ENCODE results near the gene FTCD.

Gene FTCD

DNA sequence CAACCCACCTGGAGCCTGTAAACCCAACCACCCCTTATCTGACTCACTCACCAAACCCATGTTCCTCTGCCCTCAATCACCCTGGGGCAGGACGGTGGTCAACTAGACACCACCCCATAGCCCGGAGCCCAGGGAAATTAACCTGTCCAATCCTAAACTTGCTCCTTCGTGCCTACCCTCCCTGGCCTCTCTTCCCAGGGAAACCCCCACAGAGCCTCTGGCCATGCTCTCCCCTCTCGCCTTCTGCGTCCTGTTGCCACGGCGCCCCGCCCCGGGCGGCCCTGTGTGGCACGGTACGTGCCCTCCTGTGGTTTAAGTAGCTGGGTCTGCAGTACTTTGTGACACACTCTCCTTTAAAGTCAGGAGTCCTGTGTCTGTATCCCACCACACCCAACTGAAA, 4.0 kb upstream of the FTCD start:
- TF ChIP-seq CTCF (IDR thresholded peaks at IDR 0.05; ENCODE audit: extremely low read depth, insufficient read depth, missing control alignments) = no peak
- in situ Hi-C loops (cut with MboI; ENCODE audit: low pct_unique_long_range_greater_than_20kb, low sequenced_read_pairs, unreplicated experiment) = no loop called here
- no peak for DNase-seq (ENCODE audit: low spot score)

DNA sequence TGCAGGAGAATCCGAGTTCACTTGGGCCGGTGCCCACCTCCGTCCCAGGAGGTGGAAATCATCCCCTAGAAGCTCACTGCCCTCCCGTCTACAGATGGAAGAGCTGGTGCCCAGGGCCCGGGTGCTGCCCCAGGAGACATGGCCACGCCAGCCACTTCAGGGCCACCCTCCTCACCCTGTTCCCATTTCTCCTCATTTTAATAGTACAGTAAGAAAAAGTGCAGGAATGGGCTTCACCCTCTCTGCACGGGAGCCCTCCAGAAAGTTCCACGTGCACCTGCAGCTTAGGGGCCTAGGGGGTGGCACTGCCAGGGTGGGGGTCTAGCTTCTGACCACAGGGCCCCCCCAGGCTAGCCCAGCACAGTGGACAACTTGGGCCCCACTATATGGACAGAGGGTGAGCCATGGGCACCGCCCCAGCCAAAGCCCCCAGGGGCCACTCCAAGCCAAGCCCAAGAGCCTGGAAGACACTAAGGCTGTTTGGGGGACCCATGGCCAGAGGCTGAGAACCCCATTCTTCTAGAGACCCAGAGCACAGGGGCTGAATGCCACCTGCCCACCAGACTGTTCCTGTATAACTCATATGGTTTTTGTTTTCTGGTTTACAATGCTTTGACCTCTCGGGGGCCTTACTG, 3.4 kb upstream of the FTCD start:
- in situ Hi-C loops (cut with MboI; ENCODE audit: low pct_unique_long_range_greater_than_20kb, low sequenced_read_pairs, unreplicated experiment) = no loop called here

DNA sequence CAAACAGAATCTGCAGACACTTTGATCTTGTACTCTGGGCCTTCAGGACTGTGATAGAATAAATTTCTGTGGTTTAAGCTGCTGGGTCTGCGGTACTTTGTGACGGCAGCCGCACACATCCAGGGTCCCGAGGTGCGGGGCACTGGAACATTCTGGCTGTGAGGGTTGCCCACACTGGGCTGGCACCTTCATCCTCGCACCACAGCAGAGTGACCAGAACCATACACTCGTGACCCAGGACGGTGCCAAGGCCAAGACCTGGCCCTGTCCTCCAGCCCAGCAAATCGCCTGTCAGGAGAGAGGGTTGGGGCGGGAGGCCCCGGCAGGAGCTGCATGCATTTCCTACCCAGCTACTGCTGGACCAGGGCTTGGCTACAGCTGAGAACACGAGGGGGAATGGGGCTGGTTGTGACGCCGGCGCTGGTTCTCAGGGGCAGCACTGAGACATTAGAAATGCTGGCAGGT, 2.6 kb upstream of the FTCD start:
- no peak for TF ChIP-seq CTCF (IDR thresholded peaks at IDR 0.05; ENCODE audit: extremely low read depth, insufficient read depth, missing control alignments)
- in situ Hi-C loops (cut with MboI; ENCODE audit: low pct_unique_long_range_greater_than_20kb, low sequenced_read_pairs, unreplicated experiment) = no loop called here
- DNase-seq (ENCODE audit: low spot score) = no peak

More for the DNA sequence above, 3.4 kb upstream of the FTCD start:
- no peak for DNase-seq (ENCODE audit: low spot score)
- no peak for TF ChIP-seq CTCF (IDR thresholded peaks at IDR 0.05; ENCODE audit: extremely low read depth, insufficient read depth, missing control alignments)

- in situ Hi-C loops (cut with MboI; ENCODE audit: low pct_unique_long_range_greater_than_20kb, low sequenced_read_pairs, unreplicated experiment) = no loop called here
- no peak for TF ChIP-seq CTCF (IDR thresholded peaks at IDR 0.05; ENCODE audit: extremely low read depth, insufficient read depth, missing control alignments)
- no peak for DNase-seq (ENCODE audit: low spot score)
These were observed 2.1 kb upstream of the FTCD start for GRCh38 chr21:46157396-46157986.

- in situ Hi-C loops (cut with MboI; ENCODE audit: low pct_unique_long_range_greater_than_20kb, low sequenced_read_pairs, unreplicated experiment) = no loop called here
- DNase-seq (ENCODE audit: low spot score) = no peak
- TF ChIP-seq CTCF (IDR thresholded peaks at IDR 0.05; ENCODE audit: extremely low read depth, insufficient read depth, missing control alignments) = no peak
These were observed 1.3 kb upstream of the FTCD start for GRCh38 chr21:46156678-46157077.

GRCh38 chr21:46156378-46156645, 933 bp upstream of the FTCD start:
- no peak for TF ChIP-seq CTCF (IDR thresholded peaks at IDR 0.05; ENCODE audit: extremely low read depth, insufficient read depth, missing control alignments)
- in situ Hi-C loops (cut with MboI; ENCODE audit: low pct_unique_long_range_greater_than_20kb, low sequenced_read_pairs, unreplicated experiment) = no loop called here
- DNase-seq (ENCODE audit: low spot score) = no peak
